Activated CD8-positive, alpha-beta memory T cell treated with anti-CD3 and anti-CD28 coated beads for 48 hours (primary cell): ENCODE measurements around the gene RASAL3.

Source experiments
- DNase-seq, 3 experiments: peaks; one replicate each; pipeline ENCODE4 v3.0.0-alpha.2; 2020; ENCODE audit warnings: low read depth in 2 of 3, low spot score in 2 of 3

RASAL3 gene

DNA sequence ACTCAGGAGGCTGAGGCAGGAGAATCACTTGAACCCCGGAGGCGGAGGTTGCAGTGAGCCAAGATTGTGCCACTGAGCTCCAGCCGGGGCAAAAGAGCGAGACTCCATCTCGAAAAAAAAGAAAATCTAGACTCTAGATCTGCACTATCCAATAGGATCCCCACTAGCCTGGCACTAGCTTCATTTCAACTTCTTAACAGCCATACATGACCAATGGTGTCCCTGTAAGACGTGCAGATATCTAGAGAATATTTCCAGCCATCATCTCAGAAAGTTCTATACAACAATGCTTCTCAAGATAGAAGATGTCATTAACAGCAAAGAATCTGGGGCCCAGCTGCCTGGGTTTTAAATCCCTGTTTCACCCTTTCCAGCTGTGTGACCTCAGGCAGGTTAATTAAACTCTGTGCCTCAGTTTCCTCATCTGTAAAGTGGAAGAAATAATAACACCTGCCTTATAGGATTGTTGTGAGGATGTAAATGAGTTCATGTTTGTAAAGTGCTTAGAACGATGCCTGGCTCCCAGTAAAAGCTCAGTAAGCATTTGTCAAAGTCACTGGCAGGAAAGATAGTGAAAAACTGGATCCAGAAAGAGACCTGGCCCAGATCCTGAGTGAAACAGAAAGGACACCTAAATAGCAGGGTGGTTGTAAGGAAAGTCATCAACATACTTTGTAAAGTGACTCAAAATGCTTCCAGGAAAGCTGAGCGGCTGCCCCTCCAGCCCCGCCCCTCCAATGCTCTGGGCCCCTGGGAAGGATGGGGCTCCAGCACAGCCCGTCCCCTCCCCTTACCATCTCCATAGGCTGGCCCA, 28.1 kb downstream of the RASAL3 start:
- no peak for DNase-seq

DNA sequence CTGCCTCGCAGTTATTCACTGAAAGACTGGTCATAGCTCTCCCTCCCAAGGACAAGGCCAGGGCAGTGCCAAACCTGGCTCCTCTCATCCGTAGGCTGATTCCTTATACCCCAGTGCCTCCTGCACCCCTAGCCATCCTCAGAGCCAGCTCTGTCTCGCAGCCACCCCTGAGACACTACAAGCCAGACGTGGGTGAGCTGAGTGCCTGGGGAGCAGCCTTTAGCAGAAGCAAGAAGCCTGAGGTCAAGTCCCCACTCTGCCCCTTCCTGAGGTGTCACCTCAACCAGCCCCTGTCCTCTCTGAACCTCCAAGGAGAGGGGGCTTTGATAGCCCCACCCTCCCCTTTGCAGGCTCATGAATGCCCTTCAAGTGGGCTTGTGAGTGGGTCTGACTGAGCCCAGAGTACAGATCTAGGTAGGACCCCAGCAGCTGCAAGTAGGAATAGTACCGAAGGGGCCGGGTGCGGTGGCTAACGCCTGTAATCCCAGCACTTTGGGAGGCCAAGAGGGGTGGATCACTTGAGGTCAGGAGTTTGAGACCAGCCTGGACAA, 30.8 kb downstream of the RASAL3 start:
- DNase-seq, result no peak

DNA sequence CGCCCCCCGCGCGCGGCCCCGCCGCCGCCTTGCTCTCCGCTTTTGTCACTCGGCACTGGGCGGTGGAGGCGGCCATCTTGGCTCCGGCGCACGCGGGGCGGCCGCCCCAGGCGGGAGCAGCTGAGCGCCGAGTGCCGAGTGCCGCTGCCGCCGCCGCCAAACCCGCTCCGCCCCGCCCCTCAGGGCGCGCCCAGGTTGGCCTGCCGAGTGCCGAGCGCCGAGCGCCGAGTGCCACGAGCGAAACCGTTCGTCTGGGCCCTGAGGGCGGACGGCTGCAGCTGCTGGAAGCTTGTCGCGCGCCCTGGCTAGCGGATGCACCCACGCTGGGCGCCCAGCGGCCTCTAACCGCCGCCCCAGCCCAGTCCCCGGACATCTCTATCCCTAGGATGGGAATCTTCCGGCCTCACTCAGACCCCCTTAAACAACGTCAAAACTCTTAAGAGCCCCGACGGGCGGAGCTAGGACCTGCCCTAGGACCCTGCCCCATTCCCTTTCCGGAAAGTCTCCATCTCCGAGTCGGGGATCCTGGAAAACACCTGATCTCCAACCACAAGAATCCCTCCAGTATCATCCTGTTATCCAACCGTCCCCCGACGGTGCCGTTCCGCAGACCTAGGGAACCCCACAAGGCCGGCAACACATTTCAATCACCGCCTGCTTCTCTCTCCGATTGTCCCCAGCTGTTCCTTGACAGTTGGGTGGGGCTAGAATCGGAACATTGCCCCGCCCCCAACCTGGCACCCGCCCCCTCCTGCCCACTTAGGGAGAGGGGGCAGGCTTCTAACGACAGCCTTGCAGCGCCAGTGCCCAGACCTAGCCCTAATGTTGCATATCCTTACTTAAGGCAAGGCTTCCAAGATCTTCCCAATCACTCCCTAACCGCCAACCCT, 31.5 kb downstream of the RASAL3 start:
- peak; percentile 75 to 89 (median 83) for DNase-seq

- DNase-seq, result no peak
Measured at GRCh38 chr19:15432018-15432494, 32.3 kb downstream of the RASAL3 start.

DNA sequence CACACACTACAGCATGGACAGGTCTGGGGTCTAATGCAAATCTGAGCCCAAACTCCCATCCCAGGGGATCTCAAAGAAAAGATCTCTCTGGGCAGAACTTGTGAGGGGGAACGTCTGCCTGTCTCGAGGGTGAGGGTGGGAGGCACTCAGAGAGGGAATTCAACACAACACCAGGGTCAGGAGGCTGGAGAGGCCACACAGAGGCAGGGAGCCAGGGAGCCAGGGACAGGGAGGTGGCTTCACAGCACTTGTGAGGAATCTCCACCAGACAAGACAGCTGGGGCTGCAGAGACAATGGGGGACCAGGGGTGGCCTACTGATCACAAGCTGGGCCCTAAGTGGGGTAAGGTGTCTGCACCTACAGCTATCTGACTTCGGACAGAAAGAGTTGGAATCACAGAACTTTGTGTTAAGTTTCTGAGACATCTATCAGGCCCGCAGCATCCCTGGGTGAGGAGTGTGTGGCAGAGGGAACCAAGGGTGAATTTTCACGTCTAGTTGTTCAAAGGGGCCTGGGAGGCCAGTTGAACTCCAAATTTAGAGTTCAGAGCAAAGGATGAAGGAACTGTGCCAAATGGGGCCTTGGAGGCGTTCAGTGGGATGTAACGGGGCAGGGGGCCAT, 32.8 kb downstream of the RASAL3 start:
- no peak for DNase-seq

DNA sequence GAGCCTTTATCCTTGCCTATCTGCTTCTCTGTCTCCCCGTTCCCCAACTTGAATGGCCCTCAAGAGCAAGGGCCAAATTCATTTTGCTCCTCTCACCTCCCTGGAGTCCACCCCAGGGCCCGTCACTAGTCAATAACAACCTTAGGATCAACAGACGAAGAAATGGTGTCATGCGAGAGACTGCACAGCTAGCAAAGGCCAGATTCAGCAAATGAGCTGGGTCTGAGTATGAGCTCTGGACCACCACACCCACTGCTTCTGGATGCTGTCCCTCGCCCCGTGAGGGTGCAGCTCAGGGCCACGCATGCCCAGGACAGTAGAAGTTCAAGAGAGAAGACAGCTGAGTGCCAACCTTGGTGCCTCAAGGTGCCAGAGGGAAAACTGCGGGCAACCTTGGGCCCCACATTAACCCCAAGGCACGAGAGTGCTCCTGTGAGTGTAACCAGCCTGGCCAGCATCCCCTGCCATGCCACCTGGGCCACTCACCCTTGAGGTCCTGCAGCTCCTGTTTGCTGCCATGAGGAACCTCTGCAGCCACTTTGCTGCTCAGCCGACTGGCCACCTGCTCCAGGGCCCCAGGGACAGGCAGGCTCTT, 33.7 kb downstream of the RASAL3 start:
- no peak for DNase-seq

- no peak for DNase-seq
Measured at GRCh38 chr19:15429825-15430467, 34.4 kb downstream of the RASAL3 start.

DNA sequence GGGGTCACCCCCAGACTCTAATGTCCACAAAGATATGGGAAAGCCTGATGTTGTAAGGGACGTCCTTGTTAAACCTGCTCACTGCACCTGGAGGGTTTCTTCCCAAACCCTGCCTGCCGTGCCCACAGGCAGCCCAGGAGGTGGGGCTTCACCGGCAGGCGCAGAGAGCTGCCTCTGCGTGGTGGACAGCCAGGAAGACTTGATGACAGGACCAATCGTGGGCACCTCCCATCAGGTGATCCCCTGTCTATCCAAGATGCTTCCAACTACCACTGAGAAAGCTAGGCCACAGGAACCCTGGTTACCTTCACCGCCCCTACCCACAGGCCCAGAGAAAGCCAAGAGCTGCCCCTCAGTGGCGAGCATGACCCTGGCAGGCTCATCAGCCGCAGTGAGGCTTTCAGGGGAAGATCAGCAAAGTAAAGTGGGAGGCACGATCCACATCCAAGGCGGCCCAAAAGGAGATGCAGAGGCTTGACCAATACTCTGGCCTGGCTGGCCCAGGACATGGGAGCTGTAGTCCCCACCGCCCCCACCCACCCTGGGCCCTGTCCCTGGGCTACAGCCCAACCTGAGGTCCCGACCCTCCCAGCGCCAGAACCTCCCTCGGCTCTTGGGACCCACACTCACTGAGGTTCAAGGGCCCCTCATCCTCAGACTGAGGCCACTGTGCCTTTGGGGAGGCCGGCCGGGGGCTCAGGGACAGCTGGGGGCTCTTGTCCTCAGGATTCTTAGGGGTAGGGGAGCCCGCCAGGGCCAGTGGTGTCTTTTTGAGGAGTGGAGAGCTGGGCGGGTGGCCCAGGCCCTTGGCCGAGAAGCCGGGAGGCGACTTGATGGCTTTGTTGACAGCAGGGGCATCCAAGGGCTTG, 35.2 kb downstream of the RASAL3 start:
- DNase-seq, result no peak

DNA sequence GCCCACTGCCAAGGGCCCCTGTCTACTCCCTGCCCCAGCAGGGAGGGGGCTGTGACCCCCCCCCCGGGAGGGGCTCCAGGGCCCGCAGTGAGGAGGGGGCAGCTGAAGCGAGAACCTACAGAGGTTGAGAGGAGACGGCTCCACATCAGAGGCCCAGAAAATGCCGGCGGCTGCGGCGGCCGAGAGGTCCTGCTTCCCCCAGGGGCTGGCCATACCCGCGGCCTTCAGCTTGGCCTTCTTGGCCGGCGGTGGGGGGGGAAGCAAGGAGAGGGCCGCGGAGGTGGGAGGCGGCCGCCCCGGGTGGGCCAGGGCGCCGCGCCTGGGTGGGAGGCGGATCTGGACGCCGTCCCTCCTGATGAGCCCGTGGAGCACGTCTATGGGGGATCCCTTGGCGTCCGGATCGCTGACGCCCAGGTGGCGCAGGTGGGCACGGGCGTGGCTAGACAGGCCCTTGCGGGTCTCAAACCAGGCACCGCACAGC, 36.3 kb downstream of the RASAL3 start:
- no peak for DNase-seq

- no peak for DNase-seq
Measured at GRCh38 chr19:15427350-15427700, 37.0 kb downstream of the RASAL3 start.

- no peak for DNase-seq
Measured at GRCh38 chr19:15426485-15427349, 37.6 kb downstream of the RASAL3 start.

DNA sequence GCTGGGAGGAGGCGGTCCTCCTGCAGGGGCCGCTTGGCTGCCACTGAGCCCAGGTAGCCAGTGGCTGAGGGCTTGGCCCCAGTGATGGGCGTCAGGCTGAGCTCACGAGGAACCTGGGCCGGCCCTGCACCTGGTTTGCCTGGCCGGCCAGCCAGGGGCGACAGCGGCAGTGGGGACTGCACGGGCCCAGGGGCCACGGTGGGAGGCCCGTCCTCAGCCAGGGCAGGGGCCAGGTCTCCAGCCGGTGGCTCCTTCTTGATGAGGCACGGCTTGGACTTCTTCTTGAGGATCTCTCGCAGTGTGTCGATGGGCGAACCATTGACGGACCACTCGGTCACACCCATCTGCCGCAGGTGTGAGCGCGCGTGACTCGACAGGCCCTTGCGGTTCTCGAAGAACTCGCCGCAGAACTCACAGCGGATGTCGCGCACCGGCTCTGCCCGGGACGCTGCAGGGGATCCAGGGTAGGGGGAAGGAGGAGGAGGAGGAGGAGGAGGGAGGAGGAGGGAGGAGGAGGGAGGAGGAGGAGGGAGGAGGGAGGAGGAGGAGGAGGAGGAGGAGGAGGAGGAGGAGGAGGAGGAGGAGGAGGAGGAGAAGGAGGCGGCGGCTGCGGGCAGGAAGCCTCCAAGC, 38.9 kb downstream of the RASAL3 start:
- DNase-seq, result no peak

- no peak for DNase-seq
Measured at GRCh38 chr19:15424692-15425272, 39.6 kb downstream of the RASAL3 start.

DNA sequence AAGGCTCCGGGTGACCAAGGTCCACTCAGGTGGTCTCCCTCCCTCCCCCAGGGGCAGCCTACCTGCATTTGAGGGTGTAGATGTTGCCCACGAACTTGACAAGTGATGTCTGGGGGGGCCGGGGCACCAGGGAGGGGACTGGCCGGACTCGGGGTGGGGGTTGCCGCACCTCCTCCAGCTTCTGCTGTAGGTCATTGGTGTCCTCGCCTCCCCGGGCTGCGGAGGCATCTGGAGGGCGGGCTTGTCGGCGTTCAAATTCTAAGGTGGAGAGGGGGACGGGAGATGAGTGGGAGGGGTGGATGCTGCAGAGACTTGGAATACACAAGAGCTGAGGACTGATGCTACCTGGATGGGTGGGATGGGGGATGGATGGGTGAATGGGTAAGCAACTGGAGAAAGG, 40.2 kb downstream of the RASAL3 start:
- no peak for DNase-seq

- DNase-seq, result no peak
Measured at GRCh38 chr19:15423130-15423529, 41.2 kb downstream of the RASAL3 start.

- no peak for DNase-seq
Measured at GRCh38 chr19:15422296-15423075, 41.9 kb downstream of the RASAL3 start.

DNA sequence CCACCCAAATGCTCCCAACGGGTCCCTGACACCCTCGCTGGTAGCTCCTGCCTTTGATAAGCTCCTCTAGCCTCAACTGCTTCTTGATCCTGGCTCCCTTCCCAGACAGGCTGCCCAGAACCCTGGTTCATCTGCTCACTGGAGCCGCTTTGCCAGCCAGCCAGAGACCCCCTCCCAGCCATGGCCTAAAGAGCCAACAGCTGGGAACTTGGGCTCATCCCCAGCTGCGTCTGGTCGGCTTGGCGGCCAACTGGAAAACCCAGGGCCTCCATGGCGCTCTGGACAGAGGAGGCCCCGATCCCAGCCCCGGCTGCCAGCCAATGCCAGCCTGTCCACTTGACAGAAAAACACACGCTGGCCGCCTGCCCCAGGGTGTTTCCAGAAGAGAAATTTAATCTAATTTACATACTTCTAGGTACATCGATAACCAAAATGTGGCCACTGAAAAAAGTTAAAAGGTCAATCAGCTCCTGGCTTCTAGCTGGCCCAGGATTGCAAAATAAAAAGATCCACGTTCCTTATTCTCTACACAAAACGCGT, 42.6 kb downstream of the RASAL3 start:
- DNase-seq, result no peak
